AG08395 (cell line): ENCODE measurements around the gene SLC22A23.

Source experiments
- DNase-seq: peaks from one replicate; pipeline ENCODE4 v3.0.0; 2012; ENCODE audit warnings: mixed read lengths, low spot score

The SLC22A23 gene

GRCh38 chr6:3353213-3353903, 103.5 kb downstream of the SLC22A23 start:
- no peak for DNase-seq

GRCh38 chr6:3352678-3353077, 104.2 kb downstream of the SLC22A23 start:
- DNase-seq, result no peak

DNA sequence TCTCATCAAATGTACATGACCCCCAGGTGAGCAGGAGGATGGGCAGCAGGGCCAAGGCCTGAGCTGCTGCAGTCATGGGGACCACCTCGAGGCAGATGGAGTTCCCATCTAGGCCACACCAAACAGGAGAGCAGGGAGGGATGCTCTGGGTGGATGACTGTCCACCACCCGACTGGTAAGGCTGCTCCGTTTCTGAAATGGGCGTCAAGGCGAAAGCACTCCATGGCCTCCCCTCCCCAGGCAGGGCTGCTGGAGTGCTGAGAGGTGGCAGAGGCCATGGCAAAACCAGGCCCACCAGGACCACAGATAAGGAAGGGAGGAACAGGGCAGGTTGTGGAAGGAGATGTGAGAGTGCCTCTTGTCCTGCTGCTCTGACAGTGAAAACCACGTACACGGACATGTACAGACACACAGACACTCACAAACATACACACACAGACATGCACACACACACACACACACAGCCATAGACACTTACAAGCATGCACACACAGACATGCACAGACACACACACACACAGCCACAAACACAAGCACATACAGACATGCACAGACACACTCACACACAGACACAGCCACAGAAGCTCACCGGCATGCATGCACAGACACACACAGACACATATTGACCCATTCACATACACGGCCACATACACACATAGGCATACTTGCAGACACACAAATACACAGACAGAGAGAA, 104.9 kb downstream of the SLC22A23 start:
- no peak for DNase-seq

- no peak for DNase-seq
Observed at GRCh38 chr6:3351105-3351676, 105.7 kb downstream of the SLC22A23 start.

DNA sequence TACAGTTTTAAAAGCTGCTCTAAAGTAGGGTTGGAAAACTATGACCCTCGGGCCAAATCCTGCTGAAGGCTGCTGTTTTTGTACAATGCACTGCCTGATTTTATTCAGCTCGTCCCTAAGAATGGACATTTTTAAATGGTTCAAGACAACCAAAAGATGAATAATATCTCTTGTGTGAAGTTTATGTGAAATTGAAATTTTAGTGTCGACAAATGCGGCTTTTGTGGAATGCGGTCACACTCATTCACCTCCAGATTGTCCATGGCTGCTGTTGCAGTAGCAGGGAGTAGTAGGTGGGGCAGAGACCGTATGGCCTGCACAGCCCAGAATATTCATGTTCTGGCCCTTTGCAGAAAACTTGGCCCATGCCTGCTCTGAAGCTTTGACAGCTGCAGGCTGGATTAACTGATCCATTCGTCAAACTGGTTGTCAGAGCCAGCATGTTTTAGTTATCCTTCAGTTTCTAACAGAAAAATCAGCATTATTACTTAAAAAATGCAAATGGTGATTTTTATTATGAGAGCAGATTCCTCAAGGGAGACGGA, 106.5 kb downstream of the SLC22A23 start:
- no peak for DNase-seq

DNA sequence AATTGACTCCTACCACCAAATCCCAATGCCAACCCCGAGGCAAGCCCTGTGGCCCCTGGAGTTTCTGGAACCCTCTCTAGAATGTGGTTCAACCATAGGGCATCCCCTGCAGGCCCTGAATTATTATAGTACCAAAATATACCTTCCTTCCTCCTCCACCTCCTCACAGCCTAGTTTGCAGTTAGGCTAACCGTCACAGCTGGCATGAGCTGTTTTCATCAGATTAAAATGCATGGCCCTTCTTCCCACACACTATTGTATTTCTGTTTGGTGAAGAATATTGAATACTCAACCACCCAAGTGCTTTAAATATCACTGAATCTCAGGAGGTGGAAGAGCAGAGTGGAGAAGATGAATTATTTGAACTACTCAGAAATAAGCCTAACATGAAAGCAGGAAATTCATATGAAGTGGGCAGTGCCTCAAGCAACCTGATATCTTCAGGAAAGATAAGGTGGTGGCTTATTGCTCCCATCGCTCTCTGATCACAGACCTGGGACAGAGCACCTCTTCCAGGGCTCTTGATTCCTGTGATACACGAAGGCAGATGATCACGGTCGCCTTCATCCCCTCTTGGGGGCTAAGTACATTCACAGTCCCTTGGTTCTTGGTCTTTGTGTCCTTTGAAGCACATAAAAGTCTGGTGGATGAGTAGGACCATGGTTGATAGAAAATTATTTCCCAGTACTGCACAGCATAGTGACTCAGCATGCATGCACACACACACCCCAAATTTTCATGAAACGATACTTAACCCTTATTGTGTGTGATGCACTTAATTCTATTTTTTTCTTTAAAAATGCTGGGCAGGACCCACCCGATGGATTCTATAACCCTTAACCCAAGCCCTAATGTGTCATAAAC, 107.2 kb downstream of the SLC22A23 start:
- no peak for DNase-seq

DNA sequence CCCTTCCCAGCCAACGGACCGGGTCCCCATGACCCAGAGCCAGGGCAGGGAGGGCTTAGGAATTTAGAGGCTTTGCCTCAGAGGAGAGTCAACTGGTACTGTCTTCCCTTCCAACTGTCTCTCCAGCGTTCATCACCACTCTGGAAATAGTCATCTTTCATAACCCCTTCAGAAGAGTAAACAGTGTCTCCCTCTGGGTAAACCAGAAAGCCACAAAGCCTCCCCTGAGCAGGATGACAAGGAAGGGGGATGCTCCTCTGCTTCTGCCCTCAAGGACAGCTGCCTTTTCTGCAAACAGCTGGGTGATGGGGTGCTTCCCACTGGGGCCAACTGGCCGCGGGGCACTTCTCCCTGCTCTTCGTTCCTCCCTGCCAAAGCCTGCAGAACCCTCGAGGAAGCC, 108.0 kb downstream of the SLC22A23 start:
- no peak for DNase-seq

DNA sequence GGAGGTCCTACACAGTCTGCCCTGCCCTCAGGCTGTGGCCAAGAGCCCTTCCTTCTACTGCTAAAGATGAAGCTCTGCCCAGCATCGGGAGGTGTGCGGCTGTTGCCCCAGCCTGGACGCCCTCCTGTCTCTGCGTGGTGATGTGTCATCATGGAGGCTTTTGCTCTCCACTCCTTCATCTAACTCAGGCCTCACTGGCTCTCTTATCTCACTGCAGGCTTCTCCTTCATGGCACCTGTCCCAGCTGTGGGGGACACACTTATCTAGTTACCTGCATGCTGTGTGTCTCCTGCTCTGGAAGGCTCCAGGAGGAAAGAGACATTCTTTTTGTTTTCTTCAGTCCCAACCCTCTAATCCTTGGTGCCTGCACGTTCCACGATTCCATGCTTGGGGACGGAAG, 109.0 kb downstream of the SLC22A23 start:
- no peak for DNase-seq

DNA sequence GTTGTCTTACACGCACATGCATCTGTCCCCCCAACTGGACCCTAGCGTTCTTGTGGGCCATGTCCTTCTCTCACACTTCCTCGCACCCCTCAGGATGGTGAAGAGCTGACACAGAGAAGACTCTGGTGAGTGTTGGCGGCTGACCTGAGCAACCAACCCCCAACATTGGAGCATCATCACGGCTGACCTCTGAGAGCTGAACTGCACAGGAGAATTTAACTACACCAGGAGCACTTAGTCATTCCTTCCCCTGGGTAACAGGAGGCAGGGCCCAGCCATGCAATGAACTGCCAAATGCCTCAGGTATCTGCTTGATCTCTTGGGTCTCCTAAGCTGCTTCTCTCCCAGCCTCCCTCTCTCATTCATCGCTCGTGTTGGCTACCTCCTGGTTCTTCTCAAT, 109.6 kb downstream of the SLC22A23 start:
- DNase-seq, result no peak

DNA sequence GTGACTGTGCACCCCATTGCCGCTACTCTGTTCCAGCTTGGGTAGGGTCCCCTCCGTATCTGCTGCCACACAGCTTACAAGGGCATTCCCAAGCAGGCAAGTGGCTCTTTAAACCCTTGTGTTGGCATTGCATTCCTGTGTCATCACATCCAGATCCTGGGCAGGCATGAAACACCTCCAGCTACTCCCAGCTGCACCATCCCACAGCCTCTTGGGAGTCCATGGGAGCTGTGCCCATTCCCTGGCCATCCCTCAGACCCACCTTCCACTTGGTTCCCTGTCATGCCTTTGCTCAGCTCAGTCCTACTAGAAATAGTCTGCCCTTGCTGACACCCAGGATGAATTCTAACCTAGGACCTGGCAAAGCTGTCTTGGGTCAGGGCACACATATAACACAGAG, 110.4 kb downstream of the SLC22A23 start:
- no peak for DNase-seq

- no peak for DNase-seq
Observed at GRCh38 chr6:3345836-3346235, 111.0 kb downstream of the SLC22A23 start.

DNA sequence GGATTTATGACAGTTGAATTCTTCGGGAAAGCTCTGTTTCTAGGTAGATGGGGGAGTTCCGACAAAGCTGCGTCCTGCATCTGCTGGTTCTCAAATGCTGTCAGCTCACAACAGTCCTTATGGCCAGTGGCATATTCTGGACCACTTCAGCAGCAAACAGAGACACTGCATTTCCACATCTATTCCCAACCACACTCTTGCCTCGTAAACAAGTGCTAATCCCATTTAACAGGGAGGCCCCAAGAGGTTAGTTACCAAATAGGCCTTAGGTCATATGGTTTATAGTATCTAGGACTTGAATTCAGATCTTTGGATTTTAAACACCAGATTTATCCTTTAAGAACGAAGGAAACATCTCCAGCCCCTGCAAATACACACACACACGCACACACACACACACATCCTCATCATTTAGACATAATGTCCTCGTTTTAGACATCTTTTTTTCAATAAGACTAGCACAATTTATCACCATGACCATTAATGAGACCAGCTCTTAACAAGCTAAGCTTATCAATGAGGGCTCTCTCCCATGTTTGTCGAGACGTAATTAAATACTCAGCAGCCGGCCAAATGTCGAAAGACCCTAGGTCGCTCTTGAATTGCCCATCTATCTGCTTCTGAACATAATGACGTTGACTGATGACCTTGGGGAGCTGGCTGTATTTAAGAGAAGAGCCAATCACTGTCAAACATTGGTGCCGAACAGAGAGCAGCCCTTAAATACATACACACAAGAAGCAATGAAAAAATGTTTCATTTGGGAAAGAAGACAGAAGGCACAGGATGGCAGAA, 113.6 kb downstream of the SLC22A23 start:
- DNase-seq, result no peak

DNA sequence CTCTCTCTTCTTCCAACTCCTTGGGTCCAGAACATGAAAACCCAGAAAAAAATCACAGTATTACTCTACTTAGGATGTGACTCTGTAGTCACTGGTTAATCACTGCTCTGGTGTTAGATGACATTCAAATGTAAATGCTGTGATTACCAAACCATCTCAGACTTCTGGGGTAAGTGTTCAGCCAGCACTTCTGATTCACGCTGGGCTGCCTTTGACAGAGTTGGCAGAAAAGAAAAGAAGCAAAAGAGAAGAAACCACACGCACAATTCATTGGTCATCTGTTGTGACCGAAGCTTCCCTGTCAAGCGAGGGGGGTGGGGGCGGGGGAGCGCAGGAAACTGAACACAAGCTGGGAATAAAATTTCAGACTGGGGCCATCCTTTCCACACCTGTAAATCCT, 115.4 kb downstream of the SLC22A23 start:
- DNase-seq, result peak; percentile 90

DNA sequence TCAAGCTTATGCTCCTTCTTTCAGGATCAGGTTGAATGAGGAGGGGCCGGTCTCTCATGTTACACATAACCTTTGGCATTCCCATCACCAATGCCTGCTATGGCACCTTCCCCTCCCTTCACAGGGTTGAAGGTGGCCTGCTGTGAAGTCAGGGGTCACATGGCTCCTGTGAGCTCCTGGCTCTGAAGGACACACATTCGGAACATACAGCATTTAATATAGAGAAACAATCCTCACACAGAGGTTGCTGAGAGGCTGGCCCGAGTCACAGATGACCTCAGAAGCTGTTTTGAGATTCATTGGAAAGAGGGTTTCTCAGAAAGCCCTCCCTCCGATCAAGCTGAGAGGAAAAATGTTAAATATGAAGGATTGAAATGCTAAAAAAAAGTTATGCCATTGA, 116.0 kb downstream of the SLC22A23 start:
- DNase-seq, result peak; percentile 40

DNA sequence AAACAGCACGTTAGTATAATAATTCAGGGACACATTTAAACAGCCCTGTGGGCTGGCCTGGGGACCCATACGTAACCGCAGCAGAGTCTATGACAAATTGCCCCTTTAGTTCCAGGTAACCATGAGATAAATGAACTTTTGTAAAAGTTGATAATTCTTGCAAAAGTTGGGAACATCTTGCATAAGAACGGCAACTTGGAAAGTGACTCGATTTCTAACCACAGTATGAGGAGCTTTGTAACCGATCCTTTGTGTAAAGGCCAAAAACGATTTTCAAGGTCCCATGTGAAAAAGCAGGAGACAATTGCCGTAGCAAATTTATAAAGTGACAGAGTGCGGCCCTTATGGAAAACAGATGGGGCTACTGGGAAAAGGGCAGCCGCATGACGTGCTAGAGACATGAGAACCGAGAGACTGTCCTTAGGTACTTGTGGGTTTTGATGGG, 116.5 kb downstream of the SLC22A23 start:
- peak; percentile 66 for DNase-seq

- no peak for DNase-seq
Observed at GRCh38 chr6:3339811-3340210, 117.0 kb downstream of the SLC22A23 start.

DNA sequence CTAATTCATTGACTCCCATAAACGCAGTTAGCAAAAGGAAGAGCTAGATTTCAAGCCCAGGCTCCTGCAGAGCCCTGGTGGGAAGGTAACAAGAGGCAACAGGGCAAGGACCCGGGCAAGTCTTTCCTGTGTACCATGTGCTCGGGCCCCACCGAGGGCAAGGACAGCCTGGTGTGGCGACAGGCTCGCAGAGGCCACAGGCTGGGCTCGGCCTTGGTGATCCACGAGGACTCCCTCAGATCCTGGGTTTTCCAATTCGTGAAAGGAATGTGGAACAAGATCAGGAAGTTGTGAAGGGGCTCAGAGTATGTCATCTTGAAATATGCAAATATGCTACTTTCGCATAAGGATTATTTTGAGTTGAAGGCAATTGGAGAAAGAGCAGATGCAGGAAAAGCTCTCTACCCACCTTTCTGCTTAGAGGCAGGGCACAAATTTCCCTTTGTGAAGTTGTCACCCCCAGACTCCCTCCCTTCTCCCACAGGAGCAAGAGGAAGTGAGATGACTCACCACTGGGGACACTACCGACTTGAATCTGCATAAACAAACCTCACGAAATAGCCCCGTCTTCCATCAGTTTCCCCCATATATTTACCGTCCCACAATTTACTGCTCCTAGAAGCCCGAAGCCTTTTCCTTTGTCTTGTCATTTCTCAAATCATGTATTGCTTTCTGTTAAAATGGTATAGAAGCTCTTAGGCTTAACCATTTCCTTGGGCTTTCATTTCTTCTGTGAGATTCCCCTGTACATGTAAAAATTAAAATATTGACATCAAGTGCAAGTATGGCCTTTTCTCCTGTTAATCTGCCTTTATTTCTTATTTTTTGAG, 119.1 kb downstream of the SLC22A23 start:
- DNase-seq, result no peak

- DNase-seq, result no peak
Observed at GRCh38 chr6:3336859-3337515, 119.9 kb downstream of the SLC22A23 start.

DNA sequence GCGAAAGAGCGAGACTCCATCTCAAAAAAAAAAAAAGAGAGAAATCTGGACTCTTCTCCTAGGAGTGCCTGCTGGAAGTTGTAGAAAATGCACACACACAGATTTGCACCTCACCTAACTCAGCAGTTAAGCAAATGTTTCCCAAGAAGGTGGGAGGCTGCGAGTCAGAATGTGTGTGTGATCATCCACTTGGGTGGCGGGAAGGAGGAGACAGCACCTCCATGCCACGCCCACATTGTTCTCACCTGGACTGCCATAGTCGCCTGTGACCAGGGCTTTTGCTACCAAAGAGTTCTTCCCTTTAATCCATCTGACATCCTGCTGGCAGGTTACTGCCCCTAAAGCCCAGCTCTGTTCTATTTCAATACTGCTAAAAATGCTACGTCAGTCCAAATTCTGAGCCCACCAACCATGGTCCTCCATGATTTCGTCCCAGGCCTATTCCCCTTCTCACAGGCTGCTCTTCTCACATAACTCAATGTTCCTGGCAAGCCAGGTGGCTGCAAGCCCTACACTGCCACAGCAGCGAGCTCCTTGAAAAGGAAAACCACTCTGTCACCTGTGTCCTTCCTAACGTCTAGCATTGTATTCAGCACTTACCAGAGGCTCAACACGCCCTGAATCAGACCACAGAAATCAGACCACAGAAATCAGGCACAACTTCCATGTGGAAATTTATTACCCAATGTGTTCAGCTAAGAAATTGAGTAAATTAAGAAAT, 120.6 kb downstream of the SLC22A23 start:
- no peak for DNase-seq
